Activated CD4-positive, alpha-beta T cell treated with anti-CD3 and anti-CD28 coated beads for 24 hours (primary cell): ENCODE data around the gene COL2A1.

Experiments
- DNase-seq, 2 donors: peaks; one replicate each; pipeline ENCODE4 v3.0.0-alpha.2; 2020; ENCODE audit warnings: low read depth in 2 of 2

The COL2A1 gene

GRCh38 chr12:47945341-47945728 lies 58.9 kb downstream of the COL2A1 start:
- DNase-seq, result no peak

GRCh38 chr12:47944685-47945340 lies 59.5 kb downstream of the COL2A1 start:
- no peak for DNase-seq

- DNase-seq, result no peak
Observed at GRCh38 chr12:47943623-47944340, 60.5 kb downstream of the COL2A1 start.

- no peak for DNase-seq
Observed at GRCh38 chr12:47942614-47943225, 61.6 kb downstream of the COL2A1 start.

- DNase-seq, result peak in 1 of 2 donors; percentile 28
Observed at GRCh38 chr12:47941871-47942613, 62.2 kb downstream of the COL2A1 start.

- DNase-seq, result no peak
Observed at GRCh38 chr12:47941475-47941780, 62.8 kb downstream of the COL2A1 start.

- DNase-seq, result no peak
Observed at GRCh38 chr12:47940773-47941474, 63.4 kb downstream of the COL2A1 start.

- no peak for DNase-seq
Observed at GRCh38 chr12:47939009-47939601, 65.2 kb downstream of the COL2A1 start.

GRCh38 chr12:47938594-47938993 lies 65.7 kb downstream of the COL2A1 start:
- DNase-seq, result no peak

GRCh38 chr12:47938093-47938492 lies 66.2 kb downstream of the COL2A1 start:
- no peak for DNase-seq

GRCh38 chr12:47935184-47935583 lies 69.1 kb downstream of the COL2A1 start:
- DNase-seq, result no peak

GRCh38 chr12:47931187-47931586 lies 73.1 kb downstream of the COL2A1 start:
- DNase-seq, result no peak

GRCh38 chr12:47930634-47931033 lies 73.6 kb downstream of the COL2A1 start:
- DNase-seq, result no peak

GRCh38 chr12:47927346-47927745 lies 76.9 kb downstream of the COL2A1 start:
- DNase-seq, result no peak
